GM19099 (cell line): Measurements from ENCODE around the gene HAP1.

Experiments
- POLR2A ChIP-seq: IDR thresholded peaks from 3 replicates; pipeline ENCODE4 v1.6.1; 2011; ENCODE audit warnings: low read depth; ENCODE audit not compliant: insufficient read length; ENCODE audit errors: extremely low read depth

HAP1 gene

DNA sequence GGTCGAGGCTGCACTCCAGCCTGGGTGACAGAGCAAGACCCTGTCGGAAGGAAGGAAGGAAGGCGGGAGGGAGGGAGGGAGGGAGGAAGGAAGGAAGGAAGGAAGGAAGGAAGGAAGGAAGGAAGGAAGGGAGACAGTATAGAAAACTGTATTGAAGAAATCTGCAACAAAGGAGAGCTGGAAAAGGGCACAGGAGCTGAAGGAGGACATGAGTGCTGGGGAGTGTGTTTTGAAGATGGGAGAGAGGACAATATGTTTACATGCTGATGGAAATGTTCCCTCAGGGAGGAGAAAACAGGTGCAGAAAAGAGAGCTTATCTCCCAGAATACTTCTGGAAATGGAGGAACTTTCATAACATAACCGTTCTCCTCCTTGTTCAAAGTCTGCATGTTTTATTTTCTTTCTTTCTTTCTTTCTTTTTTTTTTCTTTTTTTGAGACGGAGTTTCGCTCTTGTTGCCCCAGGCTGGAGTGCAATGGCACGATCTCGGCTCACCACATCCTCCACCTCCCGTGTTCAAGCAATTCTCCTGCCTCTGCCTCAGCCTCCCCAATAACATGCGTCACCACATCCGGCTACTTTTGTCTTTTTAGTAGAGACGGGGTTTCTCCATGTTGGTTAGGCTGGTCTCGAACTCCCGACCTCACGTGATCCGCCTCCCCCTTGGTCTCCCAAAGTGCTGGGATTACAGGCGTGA, 2.7 kb upstream of the HAP1 start:
- TF ChIP-seq POLR2A: no peak

DNA sequence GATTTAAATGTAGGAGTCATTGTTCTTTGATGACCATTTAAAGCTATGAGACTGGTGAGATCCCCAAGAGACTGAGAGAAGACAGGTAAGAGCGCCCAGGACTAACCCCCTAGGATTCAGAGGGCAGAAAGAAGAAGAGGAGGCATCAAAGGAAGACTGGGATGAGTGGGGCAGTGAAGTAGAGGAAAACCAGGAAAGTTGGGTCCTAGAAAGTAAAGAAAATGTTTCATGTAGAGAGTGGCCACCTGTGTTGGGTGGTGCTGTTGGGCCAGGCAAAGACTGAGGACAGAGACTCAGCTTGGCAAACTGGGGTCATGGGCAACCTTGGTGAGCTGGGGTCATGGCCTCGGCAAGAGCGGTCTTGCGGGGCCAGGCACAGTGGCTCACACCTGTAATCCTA, 1.3 kb upstream of the HAP1 start:
- TF ChIP-seq POLR2A: no peak

DNA sequence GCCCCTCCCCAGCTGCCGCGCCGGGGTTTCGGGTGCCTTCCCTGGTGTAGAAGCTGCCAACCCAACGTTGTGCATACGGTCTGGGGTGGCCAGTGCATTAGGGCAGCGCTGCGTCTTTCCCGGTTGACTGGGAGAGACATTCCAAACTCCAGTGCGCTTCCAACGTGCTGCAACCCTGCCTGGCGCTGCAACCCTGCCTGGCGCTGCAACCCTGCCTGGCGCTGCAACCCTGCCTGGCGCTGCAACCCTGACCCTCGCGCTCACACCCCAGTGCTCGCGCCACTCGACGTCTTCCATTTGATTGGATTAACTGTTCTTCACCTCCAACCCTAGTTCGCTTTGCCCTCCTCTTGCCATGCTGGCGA, 488 bp upstream of the HAP1 start:
- no peak for TF ChIP-seq POLR2A

DNA sequence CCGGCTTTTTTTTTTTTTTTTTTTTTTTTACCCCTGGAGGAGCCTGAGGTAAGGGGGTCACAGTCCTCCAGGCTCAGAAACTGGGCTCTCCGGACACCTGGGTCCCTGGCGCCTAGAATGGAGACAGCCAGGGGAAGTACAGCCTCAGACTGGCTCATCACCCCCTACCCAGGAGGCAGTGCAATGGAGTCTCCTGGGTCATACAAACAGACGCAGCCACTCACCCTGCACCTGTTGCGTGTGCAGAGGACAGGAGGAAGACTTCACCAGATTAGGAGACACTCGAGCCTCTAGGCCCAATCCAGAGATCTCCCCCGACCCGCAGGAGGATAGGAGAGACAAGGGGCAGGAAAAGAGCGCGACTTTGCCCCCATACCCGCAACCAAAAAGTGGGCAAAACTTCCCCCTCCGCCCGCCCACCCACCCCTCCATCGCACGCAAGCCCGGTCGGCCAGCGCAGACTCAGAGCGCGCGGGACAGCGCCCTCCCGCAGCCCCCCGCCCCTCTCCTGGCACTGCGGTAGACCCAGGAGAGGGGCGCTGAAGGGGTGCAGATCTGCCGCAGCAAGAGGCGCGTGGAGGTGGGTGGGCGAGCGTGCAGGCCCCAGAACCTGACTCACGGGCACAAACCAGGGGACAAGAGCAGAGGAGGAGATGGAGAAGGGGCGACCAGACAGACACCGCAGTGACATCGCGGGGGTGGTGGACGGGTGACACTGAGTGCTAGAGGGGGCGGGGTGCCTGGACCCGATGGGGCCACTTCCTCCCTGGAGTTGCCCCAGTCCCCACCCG, 900 bp downstream of the HAP1 start:
- no peak for TF ChIP-seq POLR2A

DNA sequence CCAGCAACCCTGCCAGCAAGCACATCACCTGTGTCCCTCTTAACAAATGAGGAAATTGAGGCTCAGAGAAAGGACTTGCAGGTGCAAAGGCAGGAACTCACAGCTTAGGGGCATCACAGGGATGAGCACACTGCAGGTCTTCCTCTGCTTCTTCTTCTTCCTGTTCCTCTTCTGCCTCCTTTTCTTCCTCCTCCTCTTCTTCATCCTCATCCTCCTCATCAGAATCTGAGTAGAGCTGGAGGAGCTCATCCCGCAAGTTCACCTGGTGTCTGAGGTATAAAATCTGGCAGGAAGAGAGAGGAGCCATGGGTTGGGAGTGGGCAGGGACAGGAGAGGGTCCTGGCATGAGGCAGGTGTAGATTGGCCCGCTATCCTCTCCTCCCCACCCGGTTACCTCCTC, 2.6 kb downstream of the HAP1 start:
- TF ChIP-seq POLR2A: no peak

- TF ChIP-seq POLR2A: no peak
Measured at GRCh38 chr17:41730479-41730878, 4.0 kb downstream of the HAP1 start.

DNA sequence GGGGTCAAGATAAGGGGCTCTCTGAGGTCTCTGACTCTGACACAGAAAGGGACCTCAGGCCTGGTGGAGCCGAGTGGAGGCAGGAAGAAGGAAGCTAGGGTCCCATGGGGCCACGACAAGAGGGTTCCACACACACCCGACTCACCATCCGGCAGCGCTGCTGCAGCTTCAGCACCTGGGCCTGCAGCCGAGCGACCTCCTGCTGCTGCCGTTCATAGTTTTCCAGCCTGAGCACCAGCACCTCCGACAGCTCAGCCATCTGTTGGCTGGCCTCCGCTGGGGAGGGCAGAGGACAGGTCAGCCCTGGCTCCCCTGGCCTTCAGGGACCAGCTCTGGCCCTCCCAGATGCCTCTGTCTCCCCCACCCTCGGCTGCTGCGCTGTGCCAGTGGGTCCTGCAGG, 6.4 kb downstream of the HAP1 start:
- TF ChIP-seq POLR2A: no peak

DNA sequence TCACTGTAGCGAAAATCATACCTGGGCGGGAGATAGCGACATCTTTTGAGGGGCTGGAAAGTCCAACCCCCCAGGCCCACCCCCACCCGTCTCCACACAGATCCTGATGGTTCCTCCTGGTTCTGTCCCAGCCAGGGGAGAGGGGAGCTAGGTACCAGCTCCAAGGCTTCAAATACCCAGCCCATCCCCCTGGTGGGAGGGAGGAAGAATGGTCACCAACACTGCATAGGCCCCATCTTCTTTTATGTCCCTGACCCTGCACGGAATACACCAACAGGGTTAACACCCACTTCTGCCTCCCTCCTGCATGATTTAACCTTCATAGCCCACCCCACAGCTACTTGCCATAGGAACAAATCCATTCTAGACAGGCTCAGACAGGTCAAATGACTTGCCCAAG, 9.3 kb downstream of the HAP1 start:
- TF ChIP-seq POLR2A: no peak

DNA sequence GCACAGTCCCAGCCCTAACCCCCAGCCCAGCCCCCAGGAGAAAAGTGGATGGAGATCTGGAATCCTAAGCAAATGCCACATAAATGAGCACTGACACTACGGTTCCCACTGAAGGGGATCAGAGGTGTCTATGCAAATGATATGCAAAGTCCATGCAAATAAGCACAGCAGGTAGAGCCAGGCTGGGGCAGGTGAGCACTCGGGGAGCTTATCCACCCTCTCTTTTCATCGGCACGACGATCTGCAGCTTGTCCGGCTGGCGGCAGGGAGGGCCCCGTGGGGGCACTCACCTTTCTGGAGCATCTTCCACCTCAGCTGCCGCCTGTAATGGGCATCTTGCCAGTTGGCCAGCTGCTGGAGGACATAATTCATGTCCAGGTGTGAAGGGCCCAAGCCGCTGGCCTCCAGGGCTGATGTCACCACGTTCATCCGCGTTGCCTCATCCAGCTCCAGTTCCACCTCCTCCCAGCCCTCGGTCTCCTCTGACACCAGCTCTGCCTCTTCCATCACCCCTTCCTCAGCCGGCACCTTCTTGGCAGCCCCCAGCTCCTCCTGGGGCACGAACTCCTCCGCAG, 9.9 kb downstream of the HAP1 start:
- TF ChIP-seq POLR2A: no peak

- no peak for TF ChIP-seq POLR2A
Measured at GRCh38 chr17:41723801-41724475, 10.5 kb downstream of the HAP1 start.

GRCh38 chr17:41722231-41722630, 12.2 kb downstream of the HAP1 start:
- TF ChIP-seq POLR2A: no peak

GRCh38 chr17:41718287-41718645, 16.2 kb downstream of the HAP1 start:
- TF ChIP-seq POLR2A: no peak

- no peak for TF ChIP-seq POLR2A
Measured at GRCh38 chr17:41717408-41718286, 16.8 kb downstream of the HAP1 start.

GRCh38 chr17:41711669-41712400, 22.6 kb downstream of the HAP1 start, which contains the start of gene GAST:
GAST (plus strand) TSS chr17:41712331; CDS start chr17:41715437, 3,106 bp downstream.
- TF ChIP-seq POLR2A: no peak
